Measurements from ENCODE around the gene SART1. TPM values are rescaled to one million over a fixed set of nuclear protein-coding genes. Genes with fewer than 3 reads are reported as not detected.

SART1 gene
- total and polyA plus RNA-seq, 10 of the 15 experiments (the other 5 are each of a cell fraction or from before 2014, with no cell fraction given) = 6.2 to 60.5 (median 37.4) TPM

DNA sequence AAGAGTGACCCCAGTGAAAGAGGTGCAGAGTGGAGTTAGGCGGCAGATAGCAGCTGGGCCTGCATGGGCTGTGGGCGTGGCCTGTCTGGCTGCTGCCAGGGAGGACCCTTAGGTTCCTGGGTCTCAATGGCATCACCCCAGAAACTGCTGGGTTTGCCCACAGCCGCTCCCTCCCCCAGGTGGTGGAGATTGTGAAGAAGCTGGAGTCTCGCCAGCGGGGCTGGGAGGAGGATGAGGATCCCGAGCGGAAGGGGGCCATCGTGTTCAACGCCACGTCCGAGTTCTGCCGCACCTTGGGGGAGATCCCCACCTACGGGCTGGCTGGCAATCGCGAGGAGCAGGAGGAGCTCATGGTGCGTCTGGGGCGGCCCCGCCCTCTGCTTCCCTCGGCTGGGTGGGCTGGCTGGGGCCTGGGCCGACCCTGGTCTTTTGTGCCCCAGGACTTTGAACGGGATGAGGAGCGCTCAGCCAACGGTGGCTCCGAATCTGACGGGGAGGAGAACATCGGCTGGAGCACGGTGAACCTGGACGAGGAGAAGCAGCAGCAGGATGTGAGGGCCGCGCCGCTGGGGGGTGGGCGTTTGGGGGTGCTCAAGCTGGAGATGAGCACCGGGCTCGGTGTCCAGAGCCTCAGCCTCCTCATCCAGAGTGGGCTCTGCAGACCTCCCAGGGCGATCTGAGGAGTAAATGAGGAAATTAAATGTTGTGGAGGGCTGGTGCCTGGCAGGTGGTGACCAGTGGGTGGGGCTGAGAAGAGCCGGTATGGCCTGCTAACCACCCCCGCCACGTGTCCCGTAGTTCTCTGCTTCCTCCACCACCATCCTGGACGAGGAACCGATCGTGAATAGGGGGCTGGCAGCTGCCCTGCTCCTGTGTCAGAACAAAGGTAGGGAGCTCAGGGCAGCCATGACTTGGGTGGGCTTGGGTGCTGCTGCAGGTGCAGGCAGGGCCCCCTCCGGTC is 15.0 kb downstream of the SART1 start:
- Histone ChIP-seq H3K4me1 (ENCODE audit: control insufficient read depth, insufficient read depth, low read length) (no peaks in the 10 kb centered on the region), H3K79me2 (ENCODE audit: control insufficient read depth, insufficient read depth, low read length) (no peaks in the 10 kb centered on the region), H3K4me3 (no peak overlapping the region), H4K20me1 (ENCODE audit: control insufficient read depth, insufficient read depth) (no peaks in the 10 kb centered on the region), H3K36me3 (ENCODE audit: control insufficient read depth in 2 of 2, insufficient read depth in 2 of 2, low read length in 1 of 2) (peaks cover 8 to 20% of the 10 kb centered on the region in 2 experiments; a peak in 3 of 4 replicates), H3K4me2 (ENCODE audit: control insufficient read depth, insufficient read depth) (no peak overlapping the region), H3K27me3 (replicated peaks in 1 of 2; ENCODE audit: control insufficient read depth in 2 of 2, insufficient read depth in 2 of 2, low read length in 1 of 2) (no peaks in the 10 kb centered on the region), H3K27ac (ENCODE audit: control insufficient read depth, insufficient read depth) (no peak overlapping the region), H3K9me3 (replicated peaks; ENCODE audit: control insufficient read depth, insufficient read depth, low read length) (no peaks in the 10 kb centered on the region), H3K9ac (ENCODE audit: control insufficient read depth, insufficient read depth, low read length) (no peak overlapping the region), H2AFZ (ENCODE audit: control insufficient read depth, low read depth, low read length) (no peak overlapping the region)
- POLR2A ChIA-PET = interaction anchor here (0.6 kb wide), 1 partner anchor 21 kb away, joined by 3 read pairs; no protein-coding TSS in a partner anchor
- no peak for TF ChIP-seq CREM (IDR thresholded peaks at IDR 0.05; ENCODE audit: low read depth)
- no peak for TF ChIP-seq SMAD1 (IDR thresholded peaks at IDR 0.05; ENCODE audit: low read depth, partially characterized antibody)
- TF ChIP-seq PAX5 (IDR thresholded peaks at IDR 0.05; ENCODE audit: borderline replicate concordance, low read depth, low read length) = no peak
- TF ChIP-seq, protein P1, sequence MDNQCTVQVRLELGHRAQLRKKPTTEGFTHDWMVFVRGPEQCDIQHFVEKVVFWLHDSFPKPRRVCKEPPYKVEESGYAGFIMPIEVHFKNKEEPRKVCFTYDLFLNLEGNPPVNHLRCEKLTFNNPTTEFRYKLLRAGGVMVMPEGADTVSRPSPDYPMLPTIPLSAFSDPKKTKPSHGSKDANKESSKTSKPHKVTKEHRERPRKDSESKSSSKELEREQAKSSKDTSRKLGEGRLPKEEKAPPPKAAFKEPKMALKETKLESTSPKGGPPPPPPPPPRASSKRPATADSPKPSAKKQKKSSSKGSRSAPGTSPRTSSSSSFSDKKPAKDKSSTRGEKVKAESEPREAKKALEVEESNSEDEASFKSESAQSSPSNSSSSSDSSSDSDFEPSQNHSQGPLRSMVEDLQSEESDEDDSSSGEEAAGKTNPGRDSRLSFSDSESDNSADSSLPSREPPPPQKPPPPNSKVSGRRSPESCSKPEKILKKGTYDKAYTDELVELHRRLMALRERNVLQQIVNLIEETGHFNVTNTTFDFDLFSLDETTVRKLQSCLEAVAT (IDR thresholded peaks at IDR 0.05) = no peak
- TF ChIP-seq NFIC (IDR thresholded peaks at IDR 0.05; ENCODE audit: low read depth, low read length) = no peak
- no peak for TF ChIP-seq TBL1XR1 (IDR thresholded peaks at IDR 0.05; ENCODE audit: low read depth, low read length)
- no peak for TF ChIP-seq NFYA (IDR thresholded peaks at IDR 0.05; ENCODE audit: borderline replicate concordance, low read depth, low read length)
- peak; percentile 31; the same call in 1 of the 2 replicates for TF ChIP-seq POLR2A (IDR thresholded peaks at IDR 0.05; ENCODE audit: low read depth, low read length)
- TF ChIP-seq CBX3 (IDR thresholded peaks at IDR 0.05; ENCODE audit: borderline replicate concordance, low read depth) = no peak
- 91% methylated on average over 43 of the region's 43 CpGs for WGBS (ENCODE audit: insufficient coverage, insufficient replicate concordance, low lambda C conversion rate, missing lambda C conversion rate)
- ATAC-seq = no peak
- DNase-seq (ENCODE audit: low read depth, low spot score) = no peak
- in situ Hi-C loops (cut with MboI) (no loop called here), intact Hi-C loops (cut with micrococcal nuclease; ENCODE audit: unreplicated experiment) (no loop called here)
- FAIRE-seq = no peak
- CTCF ChIA-PET = interaction anchor here (0.6 kb wide), 1 partner anchor 92 kb away, joined by 3 read pairs; no protein-coding TSS in a partner anchor
- BruUV-seq (replicated peaks) = no TSS peak
- SMC1A ChIA-PET (ENCODE audit: uncharacterized antibody, unreplicated experiment) = no interaction called here
- RAD21 ChIA-PET (ENCODE audit: unreplicated experiment) = no interaction called here

Measured in GM12878 (cell line).